K562 (cell line): ENCODE measurements around the gene NEURL4. TPM values are rescaled to one million over a fixed set of nuclear protein-coding genes. Genes with fewer than 3 reads are reported as not detected.

ENCODE experiments used
- AFF4 ChIP-seq: sonication (generic); formaldehyde crosslinking; IDR thresholded peaks from 2 replicates; pipeline ENCODE4 v1.8.0; 2023; ENCODE audit warnings: mild to moderate bottlenecking, missing genetic modification reagents
- CBX3 ChIP-seq, 2 experiments: IDR thresholded peaks; 1 replicate in 1 of 2; 2 replicates in 1 of 2; pipeline ENCODE4 v1.6.1; 2012; ENCODE audit warnings: inconsistent platforms in 2 of 2, low read length in 2 of 2, borderline replicate concordance in 1 of 2, control low read depth in 1 of 2
- CHD1 ChIP-seq: fragments of 200-600 bp; sonication (generic); IDR thresholded peaks from one replicate; pipeline ENCODE4 v1.6.1; 2012; ENCODE audit warnings: mild to moderate bottlenecking, moderate library complexity, low read length, inconsistent platforms
- FOXA3 ChIP-seq, 2 experiments: fragments of 450-650 bp in 1 of 2; sonication (generic) in 1 of 2; formaldehyde crosslinking; IDR thresholded peaks in 1 of 2; conservative IDR thresholded peaks in 1 of 2; 2 replicates each; pipeline versions ENCODE4 v1.4.0 to v1.8.0; 2020 to 2022; ENCODE audit warnings: mild to moderate bottlenecking in 2 of 2, missing genetic modification reagents in 1 of 2
- GABPB1 ChIP-seq: sonication (generic); formaldehyde crosslinking; IDR thresholded peaks from 2 replicates; pipeline ENCODE4 v1.8.0; 2022; ENCODE audit warnings: mild to moderate bottlenecking, missing genetic modification reagents
- HINFP ChIP-seq: fragments of 450-650 bp; conservative IDR thresholded peaks from 2 replicates; pipeline ENCODE4 v1.6.1; 2016; ENCODE audit warnings: missing genetic modification characterization, low read depth, mild to moderate bottlenecking, control low read depth, missing compliant biosample characterization
- KHSRP ChIP-seq: fragments of 450-650 bp; IDR thresholded peaks from 2 replicates; pipeline ENCODE4 v1.6.1; 2017
- OTX1 ChIP-seq: fragments of 450-650 bp; formaldehyde crosslinking; IDR thresholded peaks from 2 replicates; pipeline ENCODE4 v1.4.0; 2022; ENCODE audit warnings: mild to moderate bottlenecking
- RBM15 ChIP-seq: fragments of 200-400 bp; formaldehyde crosslinking; IDR thresholded peaks from 2 replicates; pipeline ENCODE4 v1.6.1; 2018; ENCODE audit warnings: mild to moderate bottlenecking, low read length, moderate library complexity; ENCODE audit not compliant: insufficient read depth
- RNF2 ChIP-seq: sonication (generic); IDR thresholded peaks from 2 replicates; pipeline ENCODE4 v1.6.1; 2016
- SMAD2 ChIP-seq: fragments of 150-350 bp; IDR thresholded peaks from 2 replicates; pipeline ENCODE4 v1.6.1; 2014; ENCODE audit warnings: low read depth, mild to moderate bottlenecking, low read length
- TARDBP ChIP-seq: fragments of 450-650 bp; IDR thresholded peaks from 2 replicates; pipeline ENCODE4 v1.6.1; 2016
- TBP ChIP-seq: optimal IDR thresholded peaks from 2 replicates; pipeline ENCODE3; 2011; ENCODE audit warnings: low read depth, low read length, improper control_type of control experiment
- ZNF165 ChIP-seq: fragments of 250-450 bp; sonication (Bioruptor Pico); IDR thresholded peaks from 2 replicates; pipeline ENCODE4 v1.4.0; 2020; ENCODE audit warnings: borderline replicate concordance
- ZNF212 ChIP-seq: fragments of 450-650 bp; formaldehyde crosslinking; IDR thresholded peaks from 2 replicates; pipeline ENCODE4 v1.4.0; 2020; ENCODE audit warnings: mild to moderate bottlenecking
- ZNF347 ChIP-seq: fragments of 450-650 bp; formaldehyde crosslinking; IDR thresholded peaks from 2 replicates; pipeline ENCODE4 v1.4.0; 2020; ENCODE audit warnings: low read depth, mild to moderate bottlenecking, moderate library complexity
- ZNF507 ChIP-seq: conservative IDR thresholded peaks from 2 replicates; pipeline ENCODE4 v1.6.1; 2017; ENCODE audit warnings: missing genetic modification characterization, missing compliant biosample characterization
- ZNF589 ChIP-seq: fragments of 200-800 bp; sonication (Bioruptor generic); IDR thresholded peaks from 2 replicates; pipeline ENCODE4 v1.6.1; 2016; ENCODE audit warnings: low read depth, missing genetic modification characterization, missing compliant biosample characterization
- polyA plus RNA-seq, 8 experiments: library from polyadenylated mRNA; depleted of rRNA in 4 of 8; stranded (reverse) in 5 of 8; unstranded in 3 of 8; fragments of >200 nt; fragmentation: Nextera tagmentation in 2 of 8; fragmentation: Illumina TruSeq in 1 of 8; extraction: Ambion mirVana in 2 of 8; extraction: Trizol in 1 of 8; gene quantifications; 2 replicates each; pipeline versions ENCODE4 v1.2.1 to v1.2.3, GENCODE V29; 2011 to 2014; ENCODE audit warnings: inconsistent platforms in 1 of 8, missing spikeins in 1 of 8
- total RNA-seq, 7 experiments: library from RNA; depleted of rRNA in 6 of 7; stranded (reverse); fragments of >200 nt in 6 of 7; fragmentation: Illumina TruSeq in 2 of 7; extraction: Trizol in 2 of 7; gene quantifications; 2 replicates each; pipeline versions ENCODE4 v1.2.1 to v1.2.3, GENCODE V29; 2011 to 2021; ENCODE audit warnings: low replicate concordance in 1 of 7

NEURL4 gene
- total and polyA plus RNA-seq, 9 of the 15 experiments (the other 6 are each of a cell fraction or from before 2014, with no cell fraction given): 0.08 to 37.4 (median 11.5) TPM

- TF ChIP-seq FOXA3 (CRISPR knock-in tag; conservative IDR thresholded peaks at IDR 0.05 in 1 of 2, IDR thresholded peaks at IDR 0.05 in 1 of 2): no peak
- TF ChIP-seq OTX1 (CRISPR knock-in tag): no peak
- TF ChIP-seq ZNF212 (CRISPR knock-in tag): no peak
- TF ChIP-seq SMAD2: no peak
- TF ChIP-seq RBM15: no peak
- TF ChIP-seq ZNF165 (CRISPR knock-in tag): no peak
- peak in 1 of 2 experiments; percentile 82; a peak in 1 of 3 replicates for TF ChIP-seq CBX3 (IDR thresholded peaks at IDR 0.05; ENCODE audit: borderline replicate concordance in 1 of 2, low read length in 2 of 2)
- TF ChIP-seq AFF4: no peak; the same call in 1 of the 2 replicates
- TF ChIP-seq GABPB1 (CRISPR knock-in tag): peak; percentile 71; the same call in 1 of the 2 replicates
- no peak for TF ChIP-seq ZNF347 (CRISPR knock-in tag)
- no peak for TF ChIP-seq KHSRP
- TF ChIP-seq ZNF507 (tag): no peak
- TF ChIP-seq ZNF589 (CRISPR knock-in tag): no peak
- TF ChIP-seq CHD1: peak; percentile 24
- no peak for TF ChIP-seq HINFP (tag)
- peak; percentile 58; the same call in 1 of the 2 replicates for TF ChIP-seq RNF2
- peak; percentile 53 for TF ChIP-seq TBP
- TF ChIP-seq TARDBP: no peak
Observed at GRCh38 chr17:7280519-7281073, 48.5 kb downstream of the NEURL4 start (continued).
